GM12801 (cell line): ENCODE data around the gene BBX.

Experiments used
- CTCF ChIP-seq: IDR thresholded peaks from one replicate; pipeline ENCODE4 v1.5.1; 2011; ENCODE audit warnings: control low read depth; ENCODE audit not compliant: insufficient read length; ENCODE audit errors: extremely low read depth

BBX gene

GRCh38 chr3:107796791-107797190, 274.0 kb downstream of the BBX start:
- no peak for TF ChIP-seq CTCF

- TF ChIP-seq CTCF: no peak
Measured at GRCh38 chr3:107797586-107797985, 274.8 kb downstream of the BBX start.

GRCh38 chr3:107798381-107798780, 275.6 kb downstream of the BBX start:
- no peak for TF ChIP-seq CTCF

GRCh38 chr3:107800710-107801109, 277.9 kb downstream of the BBX start:
- TF ChIP-seq CTCF: no peak

GRCh38 chr3:107803170-107803569, 280.4 kb downstream of the BBX start:
- TF ChIP-seq CTCF: no peak

- TF ChIP-seq CTCF: no peak
Measured at GRCh38 chr3:107806021-107806420, 283.3 kb downstream of the BBX start.

GRCh38 chr3:107806536-107806935, 283.8 kb downstream of the BBX start:
- no peak for TF ChIP-seq CTCF
